ENCODE results near the gene TRAPPC3L.

DNA sequence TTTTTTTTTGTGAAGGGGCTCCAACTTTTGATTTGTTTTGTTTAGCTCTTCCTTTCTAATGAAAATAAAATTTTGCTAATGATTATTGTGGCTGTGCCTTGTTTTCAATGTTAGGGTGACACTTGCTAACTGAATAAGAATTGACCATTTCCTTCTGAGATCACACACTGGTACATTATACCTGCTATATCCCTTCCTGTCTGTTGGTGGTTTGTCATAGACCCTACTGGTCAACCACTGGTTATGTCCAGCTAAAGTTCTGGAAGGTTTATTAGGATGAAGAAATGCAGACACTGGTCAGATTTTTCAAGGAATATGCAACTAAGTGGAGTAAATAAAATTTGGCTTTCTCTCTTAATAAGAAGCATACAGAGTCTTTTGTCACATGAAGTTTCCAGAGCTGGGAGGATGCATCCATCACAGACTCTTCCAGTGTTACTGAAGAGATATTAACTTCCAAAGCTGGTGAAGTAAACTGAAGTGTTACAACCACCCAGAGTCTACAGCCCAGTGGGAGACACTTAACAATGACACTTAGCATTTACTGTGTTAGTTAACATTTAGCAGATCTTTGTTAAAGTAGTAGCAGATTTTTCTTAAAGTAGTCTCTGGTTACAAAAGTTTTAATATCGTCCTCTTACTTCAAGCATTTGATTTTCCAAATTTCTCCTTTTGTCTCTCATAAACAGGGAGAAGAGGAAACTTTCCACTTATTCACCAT, 53.7 kb downstream of the TRAPPC3L start:
- no peak for TF ChIP-seq GATA2 (IDR thresholded peaks at IDR 0.05; ENCODE audit: low read depth, low read length)
- no peak for TF ChIP-seq GATA3 (IDR thresholded peaks at IDR 0.05; ENCODE audit: low read depth, low read length)

Data from SH-SY5Y (cell line).